PC-3 (cell line): ENCODE results near the gene IPO9.

Source experiments
- EZH2phosphoT487 ChIP-seq: fragments of 300-600 bp; sonication (generic); IDR thresholded peaks from 2 replicates; pipeline ENCODE4 v1.6.1; 2018; ENCODE audit warnings: mild to moderate bottlenecking, antibody characterized with exemption, low read length, borderline replicate concordance
- TF ChIP-seq, protein P1 (sequence below): fragments of 300-600 bp; sonication (generic); conservative IDR thresholded peaks from 2 replicates; pipeline ENCODE4 v1.5.1; 2017; ENCODE audit warnings: antibody characterized with exemption, low read depth, mild to moderate bottlenecking, low read length

- TF ChIP-seq, protein P1, sequence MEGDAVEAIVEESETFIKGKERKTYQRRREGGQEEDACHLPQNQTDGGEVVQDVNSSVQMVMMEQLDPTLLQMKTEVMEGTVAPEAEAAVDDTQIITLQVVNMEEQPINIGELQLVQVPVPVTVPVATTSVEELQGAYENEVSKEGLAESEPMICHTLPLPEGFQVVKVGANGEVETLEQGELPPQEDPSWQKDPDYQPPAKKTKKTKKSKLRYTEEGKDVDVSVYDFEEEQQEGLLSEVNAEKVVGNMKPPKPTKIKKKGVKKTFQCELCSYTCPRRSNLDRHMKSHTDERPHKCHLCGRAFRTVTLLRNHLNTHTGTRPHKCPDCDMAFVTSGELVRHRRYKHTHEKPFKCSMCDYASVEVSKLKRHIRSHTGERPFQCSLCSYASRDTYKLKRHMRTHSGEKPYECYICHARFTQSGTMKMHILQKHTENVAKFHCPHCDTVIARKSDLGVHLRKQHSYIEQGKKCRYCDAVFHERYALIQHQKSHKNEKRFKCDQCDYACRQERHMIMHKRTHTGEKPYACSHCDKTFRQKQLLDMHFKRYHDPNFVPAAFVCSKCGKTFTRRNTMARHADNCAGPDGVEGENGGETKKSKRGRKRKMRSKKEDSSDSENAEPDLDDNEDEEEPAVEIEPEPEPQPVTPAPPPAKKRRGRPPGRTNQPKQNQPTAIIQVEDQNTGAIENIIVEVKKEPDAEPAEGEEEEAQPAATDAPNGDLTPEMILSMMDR, result no peak
- TF ChIP-seq EZH2phosphoT487, result no peak
Observed at GRCh38 chr1:201907621-201908020, 78.7 kb downstream of the IPO9 start.
